ENCODE measurements around the gene SPRY1. TPM values are rescaled to one million over a fixed set of nuclear protein-coding genes. Genes with fewer than 3 reads are reported as not detected.

SPRY1 gene
- total RNA-seq, 4 donors from 2014 or later: 101 to 195 (median 169) TPM

- Histone ChIP-seq H3K36me3 (no peaks in the 10 kb centered on the region), H3K4me3 (peak overlapping the region in 1 of 4 donors; percentile 4), H3K27me3 (no peaks in the 10 kb centered on the region), H3K27ac (no peak overlapping the region), H3K4me1 (peaks cover 0 to 13% (median 4%) of the 10 kb centered on the region in 4 donors), H3K9me3 (no peaks in the 10 kb centered on the region)
- TF ChIP-seq POLR2A (IDR thresholded peaks at IDR 0.05) (no peak), CTCF (IDR thresholded peaks at IDR 0.05) (no peak)
- WGBS, 2 donors: 82 to 85% methylated on average over 6 of the region's 6 CpGs
- no peak for DNase-seq (ENCODE audit: low spot score in 2 of 2)
These were observed 24.8 kb downstream of the SPRY1 start for GRCh38 chr4:123421227-123421936.

DNA sequence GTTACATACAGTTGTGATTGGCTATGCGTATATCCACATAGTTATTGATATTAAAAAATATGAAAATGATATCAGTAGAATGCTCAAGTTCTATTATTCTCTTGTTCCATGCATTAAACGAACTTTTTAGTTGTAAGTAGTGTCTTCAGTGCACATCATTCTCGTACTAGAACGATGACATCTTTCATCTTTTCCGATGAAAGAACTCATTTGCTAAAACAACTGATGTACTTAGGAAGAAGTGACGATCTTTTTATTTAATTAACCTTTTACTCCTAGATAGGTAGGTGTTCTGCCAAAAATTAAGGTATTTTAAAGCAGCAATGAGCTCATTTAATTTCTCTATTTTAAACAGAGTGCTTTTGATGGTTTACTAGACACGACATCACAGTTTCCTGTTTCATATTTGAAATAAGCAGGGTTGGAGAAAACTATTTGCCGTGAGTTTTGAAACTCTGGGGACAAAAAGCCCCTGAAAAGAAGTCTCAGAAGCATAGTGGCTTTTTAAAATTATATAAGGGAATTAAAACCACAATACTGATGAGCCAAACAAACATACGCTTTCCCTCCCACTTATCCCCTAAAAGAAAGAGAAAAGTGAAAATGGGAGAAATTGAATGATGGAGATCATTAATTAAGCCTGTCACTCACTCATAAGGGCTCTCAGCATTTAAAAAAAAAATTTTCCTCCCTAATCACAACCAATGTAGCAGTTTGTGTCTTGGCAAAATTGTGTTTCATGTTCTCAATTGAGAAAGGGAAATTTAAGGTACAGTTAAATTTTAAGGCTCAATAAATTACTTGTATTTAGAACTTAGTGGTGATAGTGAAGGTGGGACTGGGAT, 25.6 kb downstream of the SPRY1 start:
- Histone ChIP-seq H3K9me3 (peaks cover 0 to 8% (median 0%) of the 10 kb centered on the region in 4 donors), H3K4me1 (peaks cover 0 to 13% (median 4%) of the 10 kb centered on the region in 4 donors), H3K27me3 (no peaks in the 10 kb centered on the region), H3K4me3 (peak overlapping the region in 1 of 4 donors; percentile 4), H3K36me3 (no peaks in the 10 kb centered on the region), H3K27ac (no peak overlapping the region)
- DNase-seq (ENCODE audit: low spot score in 2 of 2): no peak
- WGBS, 2 donors: 66 to 68% methylated on average over 9 of the region's 9 CpGs
- TF ChIP-seq POLR2A (IDR thresholded peaks at IDR 0.05) (no peak), CTCF (IDR thresholded peaks at IDR 0.05) (no peak), EP300 (IDR thresholded peaks at IDR 0.05) (no peak)

GRCh38 chr4:123423819-123424218, 27.2 kb downstream of the SPRY1 start:
- 79 to 87% methylated on average over 5 of the region's 5 CpGs for WGBS, 2 donors
- no peak for DNase-seq (ENCODE audit: low spot score in 2 of 2)

GRCh38 chr4:123427951-123428350, 31.4 kb downstream of the SPRY1 start:
- Histone ChIP-seq H3K4me3 (no peak overlapping the region), H3K27ac (no peak overlapping the region), H3K4me1 (no peaks in the 10 kb centered on the region), H3K36me3 (no peaks in the 10 kb centered on the region), H3K27me3 (no peaks in the 10 kb centered on the region), H3K9me3 (peaks cover 0 to 17% (median 0%) of the 10 kb centered on the region in 4 donors)
- TF ChIP-seq POLR2A (IDR thresholded peaks at IDR 0.05) (no peak), CTCF (IDR thresholded peaks at IDR 0.05) (no peak), EP300 (IDR thresholded peaks at IDR 0.05) (no peak)
- DNase-seq (ENCODE audit: low spot score in 2 of 2): no peak
- 95 to 99% methylated on average over 3 of the region's 3 CpGs for WGBS, 2 donors

More at GRCh38 chr4:123423819-123424218, 27.2 kb downstream of the SPRY1 start:
- H3K4me1 ChIP-seq: peaks cover 0 to under 1% (median 0%) of the 10 kb centered on the region in 4 donors
- no peaks in the 10 kb centered on the region for H3K27me3 ChIP-seq
- H3K4me3 ChIP-seq: no peak overlapping the region
- no peaks in the 10 kb centered on the region for H3K36me3 ChIP-seq
- no peak overlapping the region for H3K27ac ChIP-seq
- peaks cover 0 to 17% (median 0%) of the 10 kb centered on the region in 4 donors for H3K9me3 ChIP-seq
- no peak for TF ChIP-seq EP300 (IDR thresholded peaks at IDR 0.05)
- TF ChIP-seq CTCF (IDR thresholded peaks at IDR 0.05): no peak
- no peak for TF ChIP-seq POLR2A (IDR thresholded peaks at IDR 0.05)

DNA sequence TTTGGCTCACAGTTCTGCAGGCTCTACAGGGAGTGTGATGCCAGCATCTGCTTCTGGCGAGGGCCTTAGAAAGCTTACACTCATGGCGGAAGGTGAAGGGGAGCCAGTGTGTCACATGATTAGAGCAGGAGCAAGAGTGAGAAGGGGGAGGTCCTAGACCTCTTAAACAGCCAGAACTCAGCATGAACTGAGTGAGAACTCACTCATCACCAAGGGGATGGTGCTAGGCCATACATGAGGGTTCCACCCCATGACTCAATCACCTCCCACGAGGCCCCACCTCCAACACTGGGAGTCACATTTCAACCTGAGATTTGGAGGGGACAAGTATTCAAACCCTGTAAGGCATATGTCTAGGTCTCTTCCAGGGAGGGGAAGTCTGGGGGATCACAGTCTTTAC, 33.4 kb downstream of the SPRY1 start:
- 86 to 98% methylated on average over 3 of the region's 3 CpGs for whole genome bisulfite sequencing, 2 donors
- no peaks in the 10 kb centered on the region for H3K4me1 ChIP-seq
- TF ChIP-seq EP300 (IDR thresholded peaks at IDR 0.05) (no peak), POLR2A (IDR thresholded peaks at IDR 0.05) (no peak), CTCF (IDR thresholded peaks at IDR 0.05) (no peak)
- no peaks in the 10 kb centered on the region for H3K27me3 ChIP-seq
- no peak overlapping the region for H3K4me3 ChIP-seq
- no peak for DNase-seq (ENCODE audit: low spot score in 2 of 2)
- H3K36me3 ChIP-seq: no peaks in the 10 kb centered on the region
- H3K9me3 ChIP-seq: peaks cover 0 to 17% (median 0%) of the 10 kb centered on the region in 4 donors
- no peak overlapping the region for H3K27ac ChIP-seq

Measured in tibial nerve (tissue), 4 donors.